ENCODE results near the gene PRPF18. TPM values are rescaled to one million over a fixed set of nuclear protein-coding genes. Genes with fewer than 3 reads are reported as not detected.

PRPF18 gene
- total and polyA plus RNA-seq, 2 donors (not counting 1 experiment from before 2014, with no cell fraction given): 12.2 to 28.9 TPM

DNA sequence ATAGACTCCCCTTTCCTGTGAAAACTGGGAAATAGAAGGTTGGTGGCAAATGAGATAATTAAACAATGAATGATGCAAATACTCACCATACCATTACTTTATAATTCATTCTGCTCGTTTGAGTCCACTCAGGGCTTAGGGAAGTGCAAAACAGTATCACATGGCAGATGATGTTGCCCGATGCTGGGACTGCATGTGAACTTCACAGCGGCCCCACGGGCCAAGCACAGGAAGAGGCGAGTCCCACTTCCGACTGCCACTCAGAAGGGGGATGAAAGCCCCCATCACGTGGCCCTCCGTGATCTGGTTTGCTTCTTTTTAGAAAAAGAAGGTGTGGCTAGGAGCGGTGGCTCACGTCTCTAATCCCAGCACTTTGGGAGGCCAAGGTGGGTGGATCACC, 71.5 kb downstream of the PRPF18 start:
- ATAC-seq (ENCODE audit: low read depth) (no peak), DNase-seq (no peak)
- Histone ChIP-seq H3K9me3 (ENCODE audit: control extremely low read depth in 1 of 3, control insufficient read depth in 2 of 3, insufficient read depth in 1 of 3, low read length in 2 of 3) (no peaks in the 10 kb centered on the region), H3K9ac (ENCODE audit: low read length) (no peak overlapping the region), H3K4me2 (replicated peaks; ENCODE audit: low read depth, low read length, poor library complexity, severe bottlenecking) (no peak overlapping the region), H3K4me3 (ENCODE audit: control extremely low read depth in 1 of 5, extremely low read depth in 1 of 5, insufficient read depth in 1 of 5, low read depth in 2 of 5, low read length in 4 of 5) (no peak overlapping the region), H3K27ac (ENCODE audit: low read length in 2 of 2) (no peak overlapping the region), H4K20me1 (ENCODE audit: control insufficient read depth, insufficient read depth, low read length, poor library complexity, severe bottlenecking) (no peaks in the 10 kb centered on the region), H3K4me1 (ENCODE audit: control insufficient read depth in 2 of 2, insufficient read depth in 2 of 2, low read length in 2 of 2) (peaks cover 7 to 16% of the 10 kb centered on the region in 2 donors), H3K36me3 (replicated peaks in 1 of 2; ENCODE audit: control extremely low read depth in 1 of 2, control insufficient read depth in 1 of 2, extremely low read depth in 1 of 2, insufficient read depth in 2 of 2, low read length in 1 of 2) (no peaks in the 10 kb centered on the region), H3K27me3 (replicated peaks in 1 of 4; ENCODE audit: control extremely low read depth in 1 of 4, control insufficient read depth in 3 of 4, insufficient read depth in 4 of 4, low read length in 3 of 4) (peaks cover 0 to 7% (median 0%) of the 10 kb centered on the region in 4 experiments), H2AFZ (ENCODE audit: insufficient read depth, low read depth, low read length, poor library complexity, severe bottlenecking) (no peak overlapping the region), H3K79me2 (ENCODE audit: control insufficient read depth, insufficient read depth, low read length) (no peaks in the 10 kb centered on the region)
- POLR2A ChIA-PET: no interaction called here
- Mint-ChIP-seq H3K27ac (no peak overlapping the region), H3K9me3 (ENCODE audit: insufficient read depth) (no peaks in the 10 kb centered on the region), H3K4me3 (no peak overlapping the region), H3K27me3 (no peaks in the 10 kb centered on the region), H3K4me1 (peaks cover 9% of the 10 kb centered on the region)
- intact Hi-C loops (cut with micrococcal nuclease): no loop called here
- TF ChIP-seq, protein P1, sequence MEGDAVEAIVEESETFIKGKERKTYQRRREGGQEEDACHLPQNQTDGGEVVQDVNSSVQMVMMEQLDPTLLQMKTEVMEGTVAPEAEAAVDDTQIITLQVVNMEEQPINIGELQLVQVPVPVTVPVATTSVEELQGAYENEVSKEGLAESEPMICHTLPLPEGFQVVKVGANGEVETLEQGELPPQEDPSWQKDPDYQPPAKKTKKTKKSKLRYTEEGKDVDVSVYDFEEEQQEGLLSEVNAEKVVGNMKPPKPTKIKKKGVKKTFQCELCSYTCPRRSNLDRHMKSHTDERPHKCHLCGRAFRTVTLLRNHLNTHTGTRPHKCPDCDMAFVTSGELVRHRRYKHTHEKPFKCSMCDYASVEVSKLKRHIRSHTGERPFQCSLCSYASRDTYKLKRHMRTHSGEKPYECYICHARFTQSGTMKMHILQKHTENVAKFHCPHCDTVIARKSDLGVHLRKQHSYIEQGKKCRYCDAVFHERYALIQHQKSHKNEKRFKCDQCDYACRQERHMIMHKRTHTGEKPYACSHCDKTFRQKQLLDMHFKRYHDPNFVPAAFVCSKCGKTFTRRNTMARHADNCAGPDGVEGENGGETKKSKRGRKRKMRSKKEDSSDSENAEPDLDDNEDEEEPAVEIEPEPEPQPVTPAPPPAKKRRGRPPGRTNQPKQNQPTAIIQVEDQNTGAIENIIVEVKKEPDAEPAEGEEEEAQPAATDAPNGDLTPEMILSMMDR (IDR thresholded peaks at IDR 0.05): no peak
- no peak for TF ChIP-seq EZH2 (IDR thresholded peaks at IDR 0.05; ENCODE audit: borderline replicate concordance, insufficient read depth, low read depth, low read length, poor library complexity, severe bottlenecking)
- 59% methylated on average over 9 of the region's 10 CpGs for WGBS (ENCODE audit: insufficient coverage)
- CTCF ChIA-PET: no interaction called here

DNA sequence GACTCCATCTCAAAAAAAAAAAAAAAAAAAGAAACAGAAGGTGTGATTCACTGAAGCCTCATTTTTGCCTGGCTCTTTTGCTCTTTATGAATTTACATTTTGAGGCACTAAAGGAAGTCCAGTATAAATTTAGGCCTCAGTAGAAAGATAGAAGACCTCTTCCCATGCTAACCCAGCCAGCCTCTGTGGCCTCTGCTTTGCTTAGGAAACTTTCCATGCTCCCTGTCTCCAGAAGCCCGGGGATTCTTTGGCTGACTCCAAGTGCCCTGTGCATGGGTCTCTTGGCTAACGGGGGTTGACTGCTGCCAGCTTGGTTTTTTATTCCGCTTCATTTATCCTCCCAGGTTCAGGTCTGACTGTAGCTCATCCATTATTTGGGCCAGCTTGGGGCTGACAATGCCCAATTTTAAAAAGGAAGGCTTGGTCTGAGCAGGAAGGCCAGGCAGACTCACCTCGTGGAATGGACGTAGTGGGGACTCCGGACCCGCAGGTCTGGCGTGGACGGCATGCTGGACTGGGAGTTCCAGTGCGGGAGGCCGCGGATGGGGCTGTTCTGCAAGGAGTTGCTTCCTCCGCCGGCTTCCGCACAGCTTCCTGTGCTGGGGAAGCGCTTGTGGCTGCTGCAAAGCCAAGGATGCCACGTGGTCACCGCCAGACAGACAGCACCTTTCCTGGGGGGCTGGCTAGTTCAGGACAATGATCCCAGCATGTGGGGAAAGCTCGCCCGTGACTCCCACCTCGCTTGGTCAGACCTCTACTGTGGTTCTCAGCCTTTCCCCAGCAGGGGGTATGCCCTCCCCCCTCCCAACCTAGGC, 72.3 kb downstream of the PRPF18 start:
- ChIA-PET POLR2A (no interaction called here), CTCF (interaction anchor here (0.6 to 2.8 kb wide), 23 partner anchors 8 to 536 kb away, joined by 3 to 39 read pairs (median 4); partner anchors contain the start of gene PRPF18)
- Histone ChIP-seq H3K27ac (ENCODE audit: low read length in 2 of 2) (no peak overlapping the region), H3K79me2 (ENCODE audit: control insufficient read depth, insufficient read depth, low read length) (no peaks in the 10 kb centered on the region), H2AFZ (ENCODE audit: insufficient read depth, low read depth, low read length, poor library complexity, severe bottlenecking) (no peak overlapping the region), H3K27me3 (replicated peaks in 1 of 4; ENCODE audit: control extremely low read depth in 1 of 4, control insufficient read depth in 3 of 4, insufficient read depth in 4 of 4, low read length in 3 of 4) (peaks cover 0 to 7% (median 0%) of the 10 kb centered on the region in 4 experiments), H3K4me1 (ENCODE audit: control insufficient read depth in 2 of 2, insufficient read depth in 2 of 2, low read length in 2 of 2) (peaks cover 7 to 16% of the 10 kb centered on the region in 2 donors), H3K36me3 (replicated peaks in 1 of 2; ENCODE audit: control extremely low read depth in 1 of 2, control insufficient read depth in 1 of 2, extremely low read depth in 1 of 2, insufficient read depth in 2 of 2, low read length in 1 of 2) (no peaks in the 10 kb centered on the region), H3K4me3 (ENCODE audit: control extremely low read depth in 1 of 5, extremely low read depth in 1 of 5, insufficient read depth in 1 of 5, low read depth in 2 of 5, low read length in 4 of 5) (no peak overlapping the region), H3K4me2 (replicated peaks; ENCODE audit: low read depth, low read length, poor library complexity, severe bottlenecking) (peak overlapping the region; percentile 28), H3K9me3 (ENCODE audit: control extremely low read depth in 1 of 3, control insufficient read depth in 2 of 3, insufficient read depth in 1 of 3, low read length in 2 of 3) (no peaks in the 10 kb centered on the region), H4K20me1 (ENCODE audit: control insufficient read depth, insufficient read depth, low read length, poor library complexity, severe bottlenecking) (no peaks in the 10 kb centered on the region), H3K9ac (ENCODE audit: low read length) (no peak overlapping the region)
- TF ChIP-seq, protein P1 (IDR thresholded peaks at IDR 0.05): no peak
- TF ChIP-seq EZH2 (IDR thresholded peaks at IDR 0.05; ENCODE audit: borderline replicate concordance, insufficient read depth, low read depth, low read length, poor library complexity, severe bottlenecking): no peak
- H3K9me3 Mint-ChIP-seq (ENCODE audit: insufficient read depth): no peaks in the 10 kb centered on the region
- WGBS (ENCODE audit: insufficient coverage): 31% methylated on average over 21 of the region's 21 CpGs
- intact Hi-C loops (cut with micrococcal nuclease): no loop called here
- peak; percentile 12 for DNase-seq
- H3K4me3 Mint-ChIP-seq: no peak overlapping the region
- no peak for ATAC-seq (ENCODE audit: low read depth)
- no peak overlapping the region for H3K27ac Mint-ChIP-seq
- no peaks in the 10 kb centered on the region for H3K27me3 Mint-ChIP-seq
- H3K4me1 Mint-ChIP-seq: peaks cover 9% of the 10 kb centered on the region
